ENCODE results near the gene UBN2.

The UBN2 gene

GRCh38 chr7:139294951-139295575 lies 64.0 kb downstream of the UBN2 start:
- no peak overlapping the region for H3K4me3 ChIP-seq (ENCODE audit: low read depth, low read length)
- no peak for DNase-seq (ENCODE audit: low read depth)
- TF ChIP-seq CTCF (conservative IDR thresholded peaks at IDR 0.05; ENCODE audit: low read depth, low read length) = no peak

GRCh38 chr7:139297795-139298194 lies 66.8 kb downstream of the UBN2 start:
- peak; percentile 38 for DNase-seq (ENCODE audit: low read depth)
- no peak for TF ChIP-seq CTCF (conservative IDR thresholded peaks at IDR 0.05; ENCODE audit: low read depth, low read length)
- no peak overlapping the region for H3K4me3 ChIP-seq (ENCODE audit: low read depth, low read length)

GRCh38 chr7:139299296-139299695 lies 68.3 kb downstream of the UBN2 start:
- H3K4me3 ChIP-seq (ENCODE audit: low read depth, low read length) = no peak overlapping the region
- no peak for TF ChIP-seq CTCF (conservative IDR thresholded peaks at IDR 0.05; ENCODE audit: low read depth, low read length)
- no peak for DNase-seq (ENCODE audit: low read depth)

- TF ChIP-seq CTCF (conservative IDR thresholded peaks at IDR 0.05; ENCODE audit: low read depth, low read length) = no peak
- no peak overlapping the region for H3K4me3 ChIP-seq (ENCODE audit: low read depth, low read length)
- DNase-seq (ENCODE audit: low read depth) = peak; percentile 16
These were observed 69.4 kb downstream of the UBN2 start for GRCh38 chr7:139300390-139300789.

GRCh38 chr7:139304517-139304916 lies 73.5 kb downstream of the UBN2 start:
- DNase-seq (ENCODE audit: low read depth) = no peak
- TF ChIP-seq CTCF (conservative IDR thresholded peaks at IDR 0.05; ENCODE audit: low read depth, low read length) = no peak
- no peak overlapping the region for H3K4me3 ChIP-seq (ENCODE audit: low read depth, low read length)

GRCh38 chr7:139317939-139318505 lies 87.0 kb downstream of the UBN2 start:
- no peak overlapping the region for H3K4me3 ChIP-seq (ENCODE audit: low read depth, low read length)
- no peak for TF ChIP-seq CTCF (conservative IDR thresholded peaks at IDR 0.05; ENCODE audit: low read depth, low read length)
- DNase-seq (ENCODE audit: low read depth) = no peak
